GM19193 (cell line): Measurements from ENCODE around the gene NCBP1.

Experiments used
- POLR2A ChIP-seq: IDR thresholded peaks from 4 replicates; pipeline ENCODE4 v1.6.1; 2011; ENCODE audit not compliant: insufficient read depth, insufficient read length; ENCODE audit errors: extremely low read depth

NCBP1 gene, protein sequence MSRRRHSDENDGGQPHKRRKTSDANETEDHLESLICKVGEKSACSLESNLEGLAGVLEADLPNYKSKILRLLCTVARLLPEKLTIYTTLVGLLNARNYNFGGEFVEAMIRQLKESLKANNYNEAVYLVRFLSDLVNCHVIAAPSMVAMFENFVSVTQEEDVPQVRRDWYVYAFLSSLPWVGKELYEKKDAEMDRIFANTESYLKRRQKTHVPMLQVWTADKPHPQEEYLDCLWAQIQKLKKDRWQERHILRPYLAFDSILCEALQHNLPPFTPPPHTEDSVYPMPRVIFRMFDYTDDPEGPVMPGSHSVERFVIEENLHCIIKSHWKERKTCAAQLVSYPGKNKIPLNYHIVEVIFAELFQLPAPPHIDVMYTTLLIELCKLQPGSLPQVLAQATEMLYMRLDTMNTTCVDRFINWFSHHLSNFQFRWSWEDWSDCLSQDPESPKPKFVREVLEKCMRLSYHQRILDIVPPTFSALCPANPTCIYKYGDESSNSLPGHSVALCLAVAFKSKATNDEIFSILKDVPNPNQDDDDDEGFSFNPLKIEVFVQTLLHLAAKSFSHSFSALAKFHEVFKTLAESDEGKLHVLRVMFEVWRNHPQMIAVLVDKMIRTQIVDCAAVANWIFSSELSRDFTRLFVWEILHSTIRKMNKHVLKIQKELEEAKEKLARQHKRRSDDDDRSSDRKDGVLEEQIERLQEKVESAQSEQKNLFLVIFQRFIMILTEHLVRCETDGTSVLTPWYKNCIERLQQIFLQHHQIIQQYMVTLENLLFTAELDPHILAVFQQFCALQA

DNA sequence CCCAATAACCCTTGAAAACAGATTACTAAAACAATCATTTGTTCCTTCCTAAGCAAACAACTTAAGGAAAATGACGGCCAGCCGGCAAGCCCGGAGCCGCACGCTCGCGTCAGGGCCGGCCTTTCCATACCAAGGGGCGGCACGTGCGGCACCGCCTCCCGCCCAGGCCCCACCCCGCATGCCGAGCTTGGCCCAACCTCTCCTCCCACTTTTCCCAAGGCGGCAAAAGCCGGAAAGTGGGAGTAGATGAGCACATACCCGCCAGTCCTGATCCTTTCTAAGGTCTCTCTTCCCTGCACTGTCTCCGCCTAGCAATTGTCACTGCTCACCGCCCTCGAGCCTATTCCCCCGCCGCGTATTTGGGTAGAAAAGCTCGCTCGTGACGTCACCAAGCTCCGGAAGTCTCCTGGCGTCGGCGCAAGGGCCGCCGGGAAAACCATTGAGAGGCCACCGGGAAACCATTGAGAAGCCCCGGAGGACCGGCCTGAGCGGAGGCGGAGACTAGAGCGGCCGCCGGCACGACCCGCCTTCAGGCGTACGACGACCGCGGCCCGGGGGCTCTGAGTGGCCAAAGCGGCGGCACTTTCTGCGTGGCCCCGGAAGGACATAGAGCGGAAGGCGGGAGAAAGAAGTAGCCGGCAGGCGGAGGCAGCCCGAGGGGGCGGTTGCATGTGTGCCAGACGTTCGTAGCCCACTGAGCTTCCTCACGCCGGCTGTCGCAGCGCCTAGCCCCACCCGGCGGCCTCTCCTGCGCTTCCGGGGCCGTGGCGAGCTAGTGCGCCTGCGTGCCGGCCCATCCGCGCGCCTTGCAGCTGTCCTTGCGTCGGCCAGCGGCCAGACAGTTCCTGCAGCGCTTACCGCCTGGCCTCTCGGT lies at the start of gene NCBP1, which contains the start of gene TSTD2:
NCBP1 (plus strand) TSS at position 837 of the 874 bp plus-strand sequence. CDS start 61 bp downstream, outside the sequence.
TSTD2 (minus strand) TSS at position 384 of the 874 bp plus-strand sequence. CDS start 5,806 bp downstream, outside the sequence.
- peak; percentile 93 for TF ChIP-seq POLR2A

- no peak for TF ChIP-seq POLR2A
These were observed 42.1 kb upstream of the NCBP1 start for GRCh38 chr9:97591535-97591934.

GRCh38 chr9:97592126-97592525 lies 41.5 kb upstream of the NCBP1 start:
- no peak for TF ChIP-seq POLR2A

DNA sequence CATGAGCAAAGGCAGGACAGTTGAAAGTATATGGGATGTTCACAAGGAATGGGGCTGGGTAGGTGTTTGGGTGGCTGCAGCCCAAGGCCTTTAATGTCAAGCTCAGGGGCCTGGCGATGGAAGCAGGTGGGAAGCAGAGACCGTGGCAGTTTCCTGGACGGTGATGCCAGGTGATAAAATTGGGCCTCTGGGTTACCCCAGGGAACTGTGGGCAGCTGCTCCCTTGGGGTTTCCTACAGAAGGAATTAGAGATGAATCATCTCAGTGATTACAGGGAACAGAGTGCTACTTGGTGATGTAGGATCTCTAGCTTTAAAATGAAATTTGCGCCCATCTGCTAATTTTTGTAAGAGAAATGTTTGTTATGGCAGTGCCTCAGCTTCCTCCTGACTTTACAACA lies 39.7 kb upstream of the NCBP1 start:
- TF ChIP-seq POLR2A: no peak

- no peak for TF ChIP-seq POLR2A
These were observed 39.2 kb upstream of the NCBP1 start for GRCh38 chr9:97594381-97594921.

GRCh38 chr9:97596906-97597305 lies 36.7 kb upstream of the NCBP1 start:
- TF ChIP-seq POLR2A: no peak

GRCh38 chr9:97598461-97599288 lies 34.9 kb upstream of the NCBP1 start:
- TF ChIP-seq POLR2A: no peak

DNA sequence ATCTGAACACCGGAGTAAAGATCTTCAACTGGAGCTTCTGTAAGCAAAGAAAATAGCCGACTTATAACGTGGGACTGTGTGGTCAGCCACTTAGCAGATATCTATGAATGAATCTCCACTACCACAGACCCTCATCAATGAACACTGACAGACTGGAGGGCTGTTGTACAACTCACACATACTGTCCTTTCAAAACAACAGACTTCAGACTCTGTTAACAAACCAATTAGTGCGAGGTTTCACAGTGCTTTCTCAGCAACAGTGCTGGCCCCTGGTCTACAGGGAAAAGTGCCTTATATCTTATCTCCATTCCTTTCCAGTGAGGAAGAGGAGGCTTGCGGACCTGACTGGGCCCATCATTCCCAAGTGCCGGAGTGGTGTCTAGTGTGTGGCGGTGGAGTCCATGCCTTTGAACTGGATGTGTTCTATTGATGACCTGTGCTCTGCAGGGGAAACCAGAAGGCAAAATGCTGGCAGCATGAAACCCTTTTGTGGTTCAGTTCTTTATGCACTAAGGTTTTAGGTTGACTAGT lies 34.2 kb upstream of the NCBP1 start:
- TF ChIP-seq POLR2A: no peak

- TF ChIP-seq POLR2A: no peak
These were observed 32.9 kb upstream of the NCBP1 start for GRCh38 chr9:97600531-97601227.

DNA sequence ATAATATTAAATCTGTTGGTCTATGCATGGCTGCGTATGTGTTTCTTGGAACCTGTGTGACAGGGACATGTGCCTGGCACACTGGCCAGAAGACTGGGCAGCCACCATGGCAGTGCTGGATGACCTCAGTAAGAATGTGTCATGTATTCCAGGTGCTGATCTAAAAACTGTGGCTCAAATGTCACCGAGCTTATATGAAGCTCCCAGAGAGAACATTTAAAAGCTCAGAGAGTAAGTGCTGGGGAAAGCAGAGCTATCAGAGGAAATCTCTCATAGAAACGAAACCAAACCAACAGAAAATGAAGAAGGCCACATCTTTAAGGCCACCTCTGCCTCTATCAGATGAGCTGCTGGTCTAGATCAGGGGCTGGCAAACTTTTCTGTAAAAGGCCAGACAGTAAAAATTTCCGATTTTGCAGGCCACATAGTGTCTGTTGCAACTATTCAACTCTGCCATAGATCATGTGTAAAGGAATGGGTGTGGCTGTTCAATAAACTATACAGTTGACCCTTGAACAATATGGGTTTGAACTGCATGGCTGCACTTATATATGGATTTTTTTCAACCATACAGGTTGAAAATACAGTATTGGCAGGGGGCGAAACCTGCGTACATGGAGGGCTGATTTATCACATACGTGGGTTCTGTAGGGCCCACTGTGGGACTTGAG lies 32.3 kb upstream of the NCBP1 start:
- no peak for TF ChIP-seq POLR2A

- TF ChIP-seq POLR2A: no peak
These were observed 31.2 kb upstream of the NCBP1 start for GRCh38 chr9:97602430-97602829.

DNA sequence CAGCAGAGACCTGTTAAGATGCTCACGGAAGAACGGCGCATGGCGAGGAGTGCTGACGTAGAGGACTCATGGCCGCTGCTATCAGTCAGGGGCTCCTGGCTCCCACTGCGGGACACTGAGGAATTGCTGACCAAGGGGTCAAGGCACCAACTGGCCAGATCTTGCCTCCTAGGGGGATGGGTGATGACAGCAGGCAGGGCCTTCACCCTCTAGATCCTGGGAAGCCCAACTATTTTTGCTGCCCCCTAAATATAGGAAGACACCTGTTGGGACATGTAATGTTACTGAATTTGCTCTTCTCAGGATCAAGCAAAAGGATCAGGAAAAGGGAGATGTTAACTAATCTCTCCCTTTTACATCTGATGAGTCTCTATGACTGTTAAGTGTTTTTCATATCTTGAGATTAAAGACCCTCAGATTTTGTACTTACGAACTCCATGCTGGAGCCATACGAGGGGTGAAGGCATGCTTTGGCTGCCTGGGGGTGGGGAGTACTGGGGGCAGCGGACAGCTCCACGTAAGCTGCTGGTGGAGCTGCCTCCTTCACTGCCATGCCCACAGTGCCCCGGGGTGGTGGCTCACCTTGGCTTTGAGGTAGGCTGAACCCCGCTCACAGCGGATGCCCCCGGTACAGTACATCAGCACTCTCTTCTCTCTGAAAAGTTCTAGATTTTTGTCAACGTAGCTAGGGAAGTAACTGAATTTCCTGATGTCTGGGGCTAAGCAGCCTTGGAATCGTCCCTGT lies 28.5 kb upstream of the NCBP1 start:
- no peak for TF ChIP-seq POLR2A
